NCI-H748 (cell line): ENCODE data around the gene RENBP.

Experiments
- DNase-seq: peaks from one replicate; lab custom pipeline; 2025; ENCODE audit not compliant: unreplicated experiment; lab: John Stamatoyannopoulos, UW

RENBP gene

GRCh38 chrX:153934762-153935325, 9.6 kb downstream of the RENBP start, which contains the start of gene NAA10:
Gene NAA10, minus strand, starts transcription at chrX:153935037. Its CDS starts 133 bp downstream, at chrX:153934904.
- DNase-seq = peak; percentile 85

GRCh38 chrX:153934148-153934761, 10.2 kb downstream of the RENBP start:
- DNase-seq = no peak

GRCh38 chrX:153933748-153934147, 10.7 kb downstream of the RENBP start:
- DNase-seq = no peak

GRCh38 chrX:153932220-153932915, 12.1 kb downstream of the RENBP start:
- DNase-seq = no peak

GRCh38 chrX:153931748-153932147, 12.7 kb downstream of the RENBP start:
- DNase-seq = no peak

- DNase-seq = no peak
Measured at GRCh38 chrX:153931151-153931550, 13.3 kb downstream of the RENBP start.

GRCh38 chrX:153930011-153930910, 14.2 kb downstream of the RENBP start:
- DNase-seq = no peak

- no peak for DNase-seq
Measured at GRCh38 chrX:153929576-153929975, 14.9 kb downstream of the RENBP start.

GRCh38 chrX:153928846-153929245, 15.6 kb downstream of the RENBP start:
- DNase-seq = no peak

GRCh38 chrX:153927922-153928760, 16.3 kb downstream of the RENBP start:
- DNase-seq = peak; percentile 98

GRCh38 chrX:153927672-153927921, 16.8 kb downstream of the RENBP start:
- DNase-seq = no peak

- peak; percentile 69 for DNase-seq
Measured at GRCh38 chrX:153926858-153927671, 17.4 kb downstream of the RENBP start.

GRCh38 chrX:153926552-153926857, 17.9 kb downstream of the RENBP start:
- no peak for DNase-seq

GRCh38 chrX:153925739-153926551, 18.5 kb downstream of the RENBP start, which contains the start of gene ARHGAP4:
Gene ARHGAP4, minus strand, starts transcription at chrX:153926264. Its CDS starts 62 bp downstream, at chrX:153926202.
- DNase-seq = no peak

GRCh38 chrX:153925387-153925738, 19.1 kb downstream of the RENBP start:
- no peak for DNase-seq

GRCh38 chrX:153924149-153924861, 20.1 kb downstream of the RENBP start:
- DNase-seq = peak; percentile 40

- DNase-seq = peak; percentile 57
Measured at GRCh38 chrX:153922932-153923857, 21.2 kb downstream of the RENBP start.
